HG03175 (cell line): Measurements from ENCODE around the gene AMZ1.

ENCODE experiments used
- ATAC-seq: cut with Tn5 transposase; IDR thresholded peaks from one replicate; pipeline ENCODE4 v1.9.1; 2021; ENCODE audit warnings: mild to moderate bottlenecking, moderate library complexity; ENCODE audit not compliant: unreplicated experiment

The AMZ1 gene

DNA sequence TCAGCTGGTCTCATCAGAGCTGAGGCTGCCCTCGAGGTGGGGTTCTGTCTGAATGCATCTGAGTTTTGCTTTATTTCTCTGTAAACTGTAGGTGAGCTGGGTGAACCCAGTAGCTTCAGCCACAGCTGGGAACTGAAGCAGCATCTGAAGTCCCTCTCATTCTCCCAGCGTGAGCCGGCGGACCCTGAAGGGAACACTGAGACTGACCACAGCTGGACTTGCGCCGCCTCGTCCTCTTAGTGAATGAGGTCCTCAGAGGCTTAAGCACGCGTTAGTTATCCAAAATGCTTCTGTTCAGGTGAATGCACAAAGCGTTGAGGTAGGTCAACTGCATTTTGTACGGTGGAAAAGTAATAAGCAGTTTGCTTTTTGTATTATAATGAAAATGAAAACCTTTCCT, 76.6 kb downstream of the AMZ1 start:
- ATAC-seq: no peak
